Measurements from ENCODE around the gene ANKRD13D.

GRCh38 chr11:67304511-67305113 is 15.5 kb downstream of the ANKRD13D start:
- TF ChIP-seq CTCF (conservative IDR thresholded peaks at IDR 0.05; ENCODE audit: low read depth, low read length) = no peak
- no peak for TF ChIP-seq EZH2 (IDR thresholded peaks at IDR 0.05; ENCODE audit: low read length, unreplicated experiment)
